ENCODE results near the gene CCDC32.

CCDC32 gene

GRCh38 chr15:40511472-40512133 is 53.2 kb downstream of the CCDC32 start:
- peak; percentile 76 for DNase-seq (ENCODE audit: low spot score)
- in situ Hi-C loops (cut with MboI; ENCODE audit: low sequenced_read_pairs, unreplicated experiment): no loop called here
- no peak for TF ChIP-seq CTCF (IDR thresholded peaks at IDR 0.05; ENCODE audit: borderline replicate concordance, control extremely low read depth, extremely low read depth, insufficient read depth, missing control alignments)

GRCh38 chr15:40511093-40511471 is 53.8 kb downstream of the CCDC32 start:
- TF ChIP-seq CTCF (IDR thresholded peaks at IDR 0.05; ENCODE audit: borderline replicate concordance, control extremely low read depth, extremely low read depth, insufficient read depth, missing control alignments): no peak
- peak; percentile 70 for DNase-seq (ENCODE audit: low spot score)
- in situ Hi-C loops (cut with MboI; ENCODE audit: low sequenced_read_pairs, unreplicated experiment): no loop called here

- DNase-seq (ENCODE audit: low spot score): no peak
- TF ChIP-seq CTCF (IDR thresholded peaks at IDR 0.05; ENCODE audit: borderline replicate concordance, control extremely low read depth, extremely low read depth, insufficient read depth, missing control alignments): no peak
- in situ Hi-C loops (cut with MboI; ENCODE audit: low sequenced_read_pairs, unreplicated experiment): no loop called here
Observed at GRCh38 chr15:40510201-40510600, 54.6 kb downstream of the CCDC32 start.

GRCh38 chr15:40508216-40508615 is 56.6 kb downstream of the CCDC32 start:
- no peak for DNase-seq (ENCODE audit: low spot score)
- in situ Hi-C loops (cut with MboI; ENCODE audit: low sequenced_read_pairs, unreplicated experiment): no loop called here
- no peak for TF ChIP-seq CTCF (IDR thresholded peaks at IDR 0.05; ENCODE audit: borderline replicate concordance, control extremely low read depth, extremely low read depth, insufficient read depth, missing control alignments)

- in situ Hi-C loops (cut with MboI; ENCODE audit: low sequenced_read_pairs, unreplicated experiment): no loop called here
- TF ChIP-seq CTCF (IDR thresholded peaks at IDR 0.05; ENCODE audit: borderline replicate concordance, control extremely low read depth, extremely low read depth, insufficient read depth, missing control alignments): peak; percentile 64
- peak; percentile 86 for DNase-seq (ENCODE audit: low spot score)
Observed at GRCh38 chr15:40506964-40507571, 57.8 kb downstream of the CCDC32 start.
